Stimulated activated CD4-positive, alpha-beta T cell treated with anti-CD3 and anti-CD28 coated beads, Interleukin-1b, Interleukin-23, amount 100 ng/mL, for 24 hours (primary cell): Measurements from ENCODE around the gene UGT1A10.
"Not testable (repeated sequence)": the region's sequence is repeated elsewhere in the genome, so short reads cannot be mapped to it uniquely, and the experiment has no call there.

Experiments used
- DNase-seq, 4 experiments: peaks; one replicate each; pipeline ENCODE4 v3.0.0-alpha.2; 2020; ENCODE audit warnings: low read depth in 4 of 4, low spot score in 1 of 4

Gene UGT1A10

GRCh38 chr2:233636306-233636705 is at the start of gene UGT1A10:
Gene UGT1A10, plus strand, starts transcription at chr2:233636448. Its CDS starts 75 bp downstream, at chr2:233636523.
- DNase-seq = not testable (repeated sequence)

GRCh38 chr2:233588400-233588799 is 47.8 kb upstream of the UGT1A10 start:
- no peak for DNase-seq

- not testable (repeated sequence) for DNase-seq
These were observed 43.5 kb upstream of the UGT1A10 start for GRCh38 chr2:233592706-233593105.

DNA sequence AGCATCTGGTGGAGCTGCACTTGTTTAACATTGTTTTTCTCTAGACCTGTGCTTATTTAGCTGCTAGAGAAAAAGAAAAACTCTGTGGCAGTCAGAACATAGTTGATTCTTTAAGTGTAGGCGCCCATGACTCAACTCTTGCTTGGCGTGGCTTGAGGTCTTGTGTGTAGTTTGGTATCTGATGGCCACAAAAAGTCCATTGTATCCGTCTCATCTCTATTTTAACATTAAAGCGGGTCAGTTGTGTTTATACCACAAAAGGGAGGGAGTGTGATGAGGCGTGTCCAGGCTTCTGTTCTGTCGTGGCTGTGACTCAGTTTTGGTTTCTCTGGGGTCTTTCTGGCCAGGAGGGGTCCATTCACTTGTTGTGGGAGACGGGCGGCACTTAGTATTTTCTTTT is 43.0 kb upstream of the UGT1A10 start:
- DNase-seq = no peak

DNA sequence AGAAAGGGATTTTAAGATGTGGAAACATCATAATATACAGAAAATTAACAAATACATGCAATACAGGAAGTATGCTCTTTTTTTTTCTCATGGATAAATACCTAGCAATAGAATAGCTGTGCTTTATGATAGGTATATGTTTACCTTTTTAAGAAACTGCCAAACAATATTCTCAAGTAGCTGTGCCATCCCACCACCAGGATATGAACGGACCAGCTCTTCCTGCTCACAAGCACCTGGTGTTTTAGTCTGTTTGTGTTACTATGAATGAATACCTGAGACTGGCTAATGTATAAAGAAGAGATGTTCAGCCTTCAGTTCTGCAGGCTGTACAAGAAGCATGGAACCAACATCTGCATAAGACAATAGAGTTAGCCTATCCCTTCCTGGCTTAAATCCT is 38.7 kb upstream of the UGT1A10 start:
- DNase-seq = no peak

DNA sequence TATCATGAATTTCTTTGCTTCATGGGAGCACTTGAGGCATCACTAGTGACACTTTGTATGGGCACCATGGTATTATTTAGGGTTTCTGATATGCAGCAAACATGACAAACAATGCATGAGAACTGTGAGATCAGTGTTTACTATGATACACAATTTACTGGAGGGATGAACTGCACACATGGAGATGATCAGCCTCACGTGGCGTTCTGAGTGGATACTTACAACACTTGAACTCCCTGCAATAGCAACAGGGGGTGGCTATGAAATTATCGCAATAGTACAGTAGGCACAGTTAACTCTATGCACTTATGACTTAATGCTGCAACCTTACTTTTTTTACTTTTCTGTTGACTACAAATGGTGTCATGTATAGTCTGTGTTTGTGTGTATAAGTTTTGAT is 37.3 kb upstream of the UGT1A10 start:
- DNase-seq = no peak

GRCh38 chr2:233600386-233600785 is 35.9 kb upstream of the UGT1A10 start:
- no peak for DNase-seq

DNA sequence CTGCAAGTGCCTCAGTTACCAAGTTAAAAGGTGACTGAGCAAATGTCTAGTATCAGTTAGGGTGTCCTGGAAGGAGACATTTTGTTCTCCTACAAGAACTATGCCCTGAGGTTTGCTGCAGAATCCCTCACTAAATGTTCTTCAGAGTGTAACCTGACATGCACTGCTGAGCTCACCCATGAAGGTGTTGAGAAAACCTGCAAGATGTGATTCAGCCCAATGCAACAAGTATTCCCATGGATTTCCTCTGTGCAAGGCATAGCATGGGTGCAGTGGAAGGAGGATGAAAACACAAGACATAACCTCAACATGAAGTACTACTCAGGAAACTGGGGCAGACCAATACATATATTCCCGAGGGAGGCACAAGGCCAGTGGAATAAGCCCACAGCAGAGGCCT is 34.2 kb upstream of the UGT1A10 start:
- DNase-seq = no peak

GRCh38 chr2:233603520-233603919 is 32.7 kb upstream of the UGT1A10 start:
- DNase-seq = no peak

DNA sequence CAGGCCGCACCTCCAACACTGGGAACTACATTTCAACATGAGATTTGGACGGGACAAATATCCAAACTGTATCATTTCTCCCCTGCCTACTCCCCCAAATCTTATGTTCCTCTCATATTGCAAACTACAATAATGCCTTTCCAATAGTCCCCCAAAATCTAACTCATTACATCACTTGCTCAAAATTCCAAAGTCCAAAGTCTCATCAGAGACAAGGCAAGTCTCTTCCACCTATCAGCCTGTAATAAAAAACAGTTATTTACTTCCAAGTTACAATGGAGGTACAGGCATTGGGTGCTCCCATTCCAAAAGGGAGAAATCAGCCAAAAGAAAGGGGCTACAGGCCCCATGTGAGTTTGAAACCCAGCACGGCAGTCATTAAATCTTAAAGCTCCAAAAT is 31.4 kb upstream of the UGT1A10 start:
- DNase-seq = no peak

- DNase-seq = no peak
These were observed 30.6 kb upstream of the UGT1A10 start for GRCh38 chr2:233605680-233606079.

- DNase-seq = no peak
These were observed 25.0 kb upstream of the UGT1A10 start for GRCh38 chr2:233611284-233611683.

DNA sequence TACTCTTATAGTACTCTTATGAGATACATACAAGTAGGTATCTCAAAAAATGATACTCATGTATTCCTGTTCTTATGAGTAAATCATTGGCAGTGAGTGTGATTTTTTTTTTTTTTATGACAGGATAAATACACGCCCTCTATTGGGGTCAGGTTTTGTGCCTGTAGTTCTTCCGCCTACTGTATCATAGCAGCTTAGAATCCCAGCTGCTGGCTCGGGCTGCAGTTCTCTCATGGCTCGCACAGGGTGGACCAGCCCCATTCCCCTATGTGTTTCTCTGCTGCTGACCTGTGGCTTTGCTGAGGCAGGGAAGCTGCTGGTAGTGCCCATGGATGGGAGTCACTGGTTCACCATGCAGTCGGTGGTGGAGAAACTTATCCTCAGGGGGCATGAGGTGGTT is 18.8 kb upstream of the UGT1A10 start, which contains the start of gene UGT1A8:
TSS of gene UGT1A8 (plus strand) at position 158 of the 400 bp plus-strand sequence. CDS start at position 233, 75 bp downstream.
- DNase-seq = not testable (repeated sequence)

- no peak for DNase-seq
These were observed 16.0 kb upstream of the UGT1A10 start for GRCh38 chr2:233620204-233620603.

DNA sequence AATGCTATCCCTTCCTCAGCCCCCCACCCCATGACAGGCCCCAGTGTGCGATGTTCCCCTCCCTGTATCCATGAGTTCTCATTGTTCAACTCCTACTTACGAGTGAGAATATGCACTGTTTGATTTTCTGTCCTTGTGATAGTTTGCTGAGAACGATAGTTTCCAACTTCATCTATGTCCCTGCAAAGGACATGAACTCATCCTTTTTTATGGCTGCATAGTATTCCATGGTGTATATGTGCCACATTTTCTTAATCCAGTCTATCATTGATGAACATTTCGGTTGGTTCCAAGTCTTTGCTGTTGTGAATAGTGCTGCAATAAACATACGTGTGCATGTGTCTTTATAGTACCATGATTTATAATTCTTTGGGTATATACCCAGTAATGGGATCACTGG is 14.4 kb upstream of the UGT1A10 start:
- DNase-seq = not testable (repeated sequence)

DNA sequence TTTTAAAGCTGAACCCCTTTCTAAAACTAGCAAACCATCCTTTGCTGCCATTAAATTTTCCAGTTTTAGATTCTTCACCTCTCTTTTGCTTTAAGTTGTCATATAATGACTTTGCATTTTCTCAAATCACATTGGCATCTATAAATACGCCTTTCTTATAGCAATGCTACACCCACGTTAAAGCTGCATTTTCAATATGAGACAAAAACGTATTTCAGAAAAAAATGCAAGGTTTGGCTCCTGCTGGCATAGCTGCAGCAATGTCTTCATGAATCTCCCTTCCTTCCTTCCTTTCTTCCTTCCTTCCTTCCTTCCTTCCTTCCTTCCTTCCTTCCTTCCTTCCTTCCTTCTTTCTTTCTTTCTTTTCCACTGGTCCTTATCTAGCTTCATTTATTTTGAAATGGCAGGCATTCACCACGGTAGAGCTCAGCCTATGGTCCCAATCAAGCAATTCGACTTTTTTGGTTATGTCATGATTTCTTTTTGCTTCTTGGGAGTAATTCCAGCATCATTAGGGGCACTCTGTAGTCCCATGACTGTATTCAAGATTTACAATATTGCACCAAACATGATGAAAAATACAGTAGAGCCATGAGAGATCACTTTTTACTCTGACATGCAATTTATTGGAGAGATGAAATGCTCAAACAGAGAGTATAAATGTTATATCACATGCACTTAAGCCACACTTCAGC is 8.8 kb upstream of the UGT1A10 start:
- DNase-seq = no peak

- DNase-seq = no peak
These were observed 2.6 kb downstream of the UGT1A10 start for GRCh38 chr2:233638836-233639235.

- no peak for DNase-seq
These were observed 3.6 kb downstream of the UGT1A10 start for GRCh38 chr2:233639860-233640259.

- DNase-seq = no peak
These were observed 6.9 kb downstream of the UGT1A10 start for GRCh38 chr2:233643128-233643527.

DNA sequence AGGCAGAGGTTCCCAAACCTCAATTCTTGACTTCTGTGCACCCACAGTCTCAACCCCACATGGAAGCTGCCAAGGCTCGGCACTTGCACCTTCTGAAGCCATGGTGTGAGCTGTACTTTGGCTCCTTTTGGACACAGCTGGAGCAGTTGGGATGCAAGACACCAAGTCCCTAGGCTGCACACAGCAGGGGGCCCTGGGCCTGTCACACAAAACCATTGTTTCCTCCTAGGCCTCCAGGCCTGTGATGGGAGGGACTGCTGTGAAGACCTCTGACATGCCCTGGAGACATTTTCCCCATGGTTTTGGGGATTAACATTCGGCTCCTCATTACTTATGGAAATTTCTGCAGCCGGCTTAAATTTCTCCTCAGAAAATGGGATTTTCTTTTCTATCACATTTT is 9.8 kb downstream of the UGT1A10 start:
- not testable (repeated sequence) for DNase-seq

DNA sequence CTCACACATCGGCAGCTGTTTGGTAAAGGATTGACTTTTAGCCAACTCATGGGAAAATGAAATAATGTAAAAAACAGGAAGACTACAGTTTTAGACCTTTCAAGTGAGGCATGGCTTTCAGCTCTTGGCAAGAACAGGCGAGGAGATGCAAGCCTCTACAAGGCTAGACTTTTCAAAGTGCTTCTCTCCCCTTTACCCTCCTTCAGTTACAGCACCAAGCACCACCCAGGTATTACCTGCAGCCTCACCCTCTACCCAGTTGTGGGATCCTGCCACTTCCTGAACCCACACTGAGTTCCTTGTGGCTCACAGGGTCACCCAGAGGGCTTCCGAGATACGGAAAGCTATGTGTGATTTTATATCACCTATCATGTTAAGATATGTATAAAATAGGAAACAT is 14.7 kb downstream of the UGT1A10 start:
- no peak for DNase-seq

GRCh38 chr2:233651430-233651829 is 15.2 kb downstream of the UGT1A10 start:
- no peak for DNase-seq

GRCh38 chr2:233654501-233654900 is 18.3 kb downstream of the UGT1A10 start:
- DNase-seq = no peak
